ENCODE results near the gene SLC7A4.

DNA sequence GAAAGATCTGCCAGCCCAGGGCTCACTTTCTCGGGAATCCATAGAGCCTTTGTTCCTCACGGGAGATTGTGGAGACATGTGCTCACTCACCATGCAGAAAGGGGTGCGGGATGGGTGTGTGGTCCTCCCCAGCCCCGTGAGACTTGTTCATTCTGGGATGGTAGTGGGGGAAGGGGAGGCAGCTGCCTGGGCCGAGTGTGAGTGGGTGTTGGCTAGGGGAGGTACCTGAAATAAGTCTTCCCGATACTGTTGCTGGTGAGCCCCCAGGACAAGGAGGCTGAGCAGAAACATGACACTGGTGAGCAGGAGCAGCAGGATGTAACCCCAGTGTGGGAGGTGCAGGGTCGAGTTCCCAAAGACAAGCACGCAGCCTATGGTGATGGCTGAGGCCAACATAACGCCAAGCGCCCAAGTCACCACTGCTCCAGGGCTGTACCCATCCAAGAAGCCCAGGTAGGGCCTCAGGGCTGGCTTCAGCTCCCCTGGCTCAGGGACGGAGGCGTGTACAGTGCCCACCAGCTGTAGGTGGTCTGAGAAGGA, 2.8 kb downstream of the SLC7A4 start:
- TF ChIP-seq, protein P1, sequence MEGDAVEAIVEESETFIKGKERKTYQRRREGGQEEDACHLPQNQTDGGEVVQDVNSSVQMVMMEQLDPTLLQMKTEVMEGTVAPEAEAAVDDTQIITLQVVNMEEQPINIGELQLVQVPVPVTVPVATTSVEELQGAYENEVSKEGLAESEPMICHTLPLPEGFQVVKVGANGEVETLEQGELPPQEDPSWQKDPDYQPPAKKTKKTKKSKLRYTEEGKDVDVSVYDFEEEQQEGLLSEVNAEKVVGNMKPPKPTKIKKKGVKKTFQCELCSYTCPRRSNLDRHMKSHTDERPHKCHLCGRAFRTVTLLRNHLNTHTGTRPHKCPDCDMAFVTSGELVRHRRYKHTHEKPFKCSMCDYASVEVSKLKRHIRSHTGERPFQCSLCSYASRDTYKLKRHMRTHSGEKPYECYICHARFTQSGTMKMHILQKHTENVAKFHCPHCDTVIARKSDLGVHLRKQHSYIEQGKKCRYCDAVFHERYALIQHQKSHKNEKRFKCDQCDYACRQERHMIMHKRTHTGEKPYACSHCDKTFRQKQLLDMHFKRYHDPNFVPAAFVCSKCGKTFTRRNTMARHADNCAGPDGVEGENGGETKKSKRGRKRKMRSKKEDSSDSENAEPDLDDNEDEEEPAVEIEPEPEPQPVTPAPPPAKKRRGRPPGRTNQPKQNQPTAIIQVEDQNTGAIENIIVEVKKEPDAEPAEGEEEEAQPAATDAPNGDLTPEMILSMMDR (IDR thresholded peaks at IDR 0.05): no peak
- no peak for TF ChIP-seq EZH2 (IDR thresholded peaks at IDR 0.05; ENCODE audit: borderline replicate concordance, insufficient read depth, low read depth, low read length, poor library complexity, severe bottlenecking)

Measured in B cell (primary cell).